Measurements from ENCODE around the gene CDH4.

The CDH4 gene

DNA sequence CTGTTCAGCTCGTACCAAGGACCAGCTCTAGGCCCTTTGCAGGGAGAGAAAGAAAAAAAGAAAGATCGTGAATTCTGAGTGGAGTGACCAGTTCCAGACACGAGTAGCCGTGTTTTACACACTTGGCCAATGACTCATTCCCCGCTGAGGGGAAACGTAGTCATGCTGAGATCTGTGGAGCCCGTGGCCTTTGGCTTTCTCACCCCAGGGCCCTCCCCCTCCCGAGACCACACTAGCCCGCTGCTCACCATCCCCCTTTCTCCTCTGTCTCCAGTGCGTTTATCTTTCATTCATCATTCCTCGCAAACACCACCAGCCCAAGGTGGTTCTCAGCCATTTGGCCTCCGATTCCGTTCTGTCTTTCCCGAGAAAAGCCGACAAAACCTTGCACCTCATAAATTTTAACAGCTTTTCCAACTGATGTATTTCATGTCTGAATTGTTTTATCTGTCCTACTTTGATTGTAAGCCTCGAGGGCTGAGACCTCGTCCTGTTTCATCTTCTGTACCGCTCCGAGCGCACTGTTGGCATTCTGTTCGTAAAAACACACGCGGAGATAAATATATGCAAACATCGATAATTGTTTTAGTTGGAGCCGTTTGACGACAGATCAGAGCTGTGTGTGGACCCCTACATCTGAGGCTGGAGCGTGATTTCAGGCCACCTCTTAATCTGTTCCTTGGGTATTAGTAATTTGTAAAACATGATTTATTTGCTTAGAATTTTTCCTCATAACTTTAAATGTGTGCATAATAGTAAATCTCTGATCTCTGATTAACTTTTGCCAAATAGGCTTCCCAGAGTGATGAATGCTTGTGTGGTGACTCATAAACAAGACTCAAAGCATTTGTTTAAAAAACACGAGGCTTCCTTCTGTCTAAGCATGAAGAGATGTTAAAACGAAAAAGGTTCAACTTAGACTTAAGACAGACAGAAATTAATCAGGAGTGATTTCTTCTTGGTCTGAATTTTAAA, 336.6 kb downstream of the CDH4 start:
- Histone ChIP-seq H3K27ac (ENCODE audit: low read length) (no peak overlapping the region), H3K4me3 (ENCODE audit: low read depth in 1 of 2, low read length in 2 of 2) (no peak overlapping the region), H3K4me1 (ENCODE audit: control insufficient read depth in 1 of 2, insufficient read depth in 2 of 2, low read length in 2 of 2) (peaks cover 0 to 8% of the 10 kb centered on the region in 2 donors), H3K36me3 (ENCODE audit: control insufficient read depth in 1 of 2, insufficient read depth in 2 of 2, low read length in 2 of 2) (no peaks in the 10 kb centered on the region), H3K27me3 (ENCODE audit: low read depth, low read length) (no peaks in the 10 kb centered on the region), H3K9me3 (ENCODE audit: control insufficient read depth in 1 of 2, low read length in 2 of 2) (peaks cover 8 to 11% of the 10 kb centered on the region in 2 donors)

DNA sequence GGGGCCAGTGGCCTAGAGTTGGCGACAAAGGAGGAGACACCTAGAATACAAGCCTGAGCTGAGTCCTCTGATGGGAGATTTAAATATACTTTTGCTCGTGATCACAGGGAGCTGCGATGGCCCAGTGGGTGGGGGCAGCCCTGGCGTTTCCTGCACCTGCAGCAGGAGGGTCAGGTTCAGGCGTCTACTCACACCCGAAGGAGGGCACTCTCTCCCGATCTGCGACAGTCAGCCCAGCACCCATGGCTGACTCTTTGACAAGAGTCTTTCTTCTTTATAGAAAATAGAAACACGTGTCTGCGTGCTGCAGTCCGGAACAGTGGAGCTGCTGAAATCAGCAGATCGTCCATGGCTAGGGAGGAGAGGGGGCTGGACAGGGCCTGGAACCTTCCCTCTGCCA, 338.2 kb downstream of the CDH4 start:
- no peak overlapping the region for H3K27ac ChIP-seq (ENCODE audit: low read length)
- peaks cover 8 to 16% of the 10 kb centered on the region in 2 donors for H3K9me3 ChIP-seq (ENCODE audit: control insufficient read depth in 1 of 2, low read length in 2 of 2)
- no peak overlapping the region for H3K4me3 ChIP-seq (ENCODE audit: low read depth in 1 of 2, low read length in 2 of 2)
- no peaks in the 10 kb centered on the region for H3K27me3 ChIP-seq (ENCODE audit: low read depth, low read length)
- H3K36me3 ChIP-seq (ENCODE audit: control insufficient read depth in 1 of 2, insufficient read depth in 2 of 2, low read length in 2 of 2), result no peaks in the 10 kb centered on the region
- H3K4me1 ChIP-seq (ENCODE audit: control insufficient read depth in 1 of 2, insufficient read depth in 2 of 2, low read length in 2 of 2), result peaks cover 0 to 8% of the 10 kb centered on the region in 2 donors

DNA sequence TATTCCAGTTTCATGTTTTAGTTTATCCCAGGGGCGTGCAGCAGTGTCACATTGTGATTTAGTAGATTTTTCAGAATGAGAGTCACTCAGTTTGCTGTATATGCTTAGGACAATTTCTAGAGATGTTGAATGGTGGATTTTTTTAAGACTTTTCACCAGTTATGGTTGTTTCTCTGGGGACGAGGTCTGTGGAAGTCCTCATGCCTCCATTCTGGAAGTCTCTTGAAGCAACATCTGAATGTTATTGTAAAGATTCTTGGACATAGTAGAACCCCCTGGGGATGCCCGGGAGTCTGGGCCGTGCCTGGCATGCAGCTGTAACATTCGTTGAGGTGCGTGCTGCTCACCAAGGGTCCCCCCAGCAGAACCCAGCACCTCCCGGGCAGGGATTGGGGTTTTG, 341.5 kb downstream of the CDH4 start:
- Histone ChIP-seq H3K36me3 (ENCODE audit: control insufficient read depth in 1 of 2, insufficient read depth in 2 of 2, low read length in 2 of 2) (no peaks in the 10 kb centered on the region), H3K4me1 (ENCODE audit: control insufficient read depth in 1 of 2, insufficient read depth in 2 of 2, low read length in 2 of 2) (peaks cover 0 to 6% of the 10 kb centered on the region in 2 donors), H3K4me3 (ENCODE audit: low read depth in 1 of 2, low read length in 2 of 2) (no peak overlapping the region), H3K9me3 (ENCODE audit: control insufficient read depth in 1 of 2, low read length in 2 of 2) (peaks cover 8 to 35% of the 10 kb centered on the region in 2 donors), H3K27me3 (ENCODE audit: low read depth, low read length) (no peaks in the 10 kb centered on the region), H3K27ac (ENCODE audit: low read length) (no peak overlapping the region)

DNA sequence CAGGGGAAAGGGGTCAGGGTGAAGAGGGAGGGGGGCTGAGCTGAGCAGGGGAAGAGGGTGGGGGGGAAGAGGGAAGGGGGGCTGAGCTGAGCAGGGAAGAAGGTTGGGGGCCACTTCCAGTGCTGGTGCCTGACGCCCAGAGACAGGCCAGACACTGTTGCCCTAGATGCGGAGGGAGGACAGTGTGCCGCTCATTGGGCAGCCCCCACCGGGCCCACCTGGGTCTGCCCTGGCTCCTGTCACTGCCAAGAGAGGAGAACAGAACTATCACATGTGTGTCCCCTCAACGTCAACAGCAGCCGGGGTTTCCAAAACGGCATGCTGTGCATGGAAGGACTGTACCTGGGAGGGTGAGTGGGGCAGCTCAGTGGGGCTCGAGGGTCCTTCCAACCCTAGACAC, 342.1 kb downstream of the CDH4 start:
- Histone ChIP-seq H3K4me1 (ENCODE audit: control insufficient read depth in 1 of 2, insufficient read depth in 2 of 2, low read length in 2 of 2) (no peaks in the 10 kb centered on the region), H3K27me3 (ENCODE audit: low read depth, low read length) (no peaks in the 10 kb centered on the region), H3K9me3 (ENCODE audit: control insufficient read depth in 1 of 2, low read length in 2 of 2) (peaks cover 8 to 35% of the 10 kb centered on the region in 2 donors), H3K27ac (ENCODE audit: low read length) (no peak overlapping the region), H3K4me3 (ENCODE audit: low read depth in 1 of 2, low read length in 2 of 2) (no peak overlapping the region), H3K36me3 (ENCODE audit: control insufficient read depth in 1 of 2, insufficient read depth in 2 of 2, low read length in 2 of 2) (no peaks in the 10 kb centered on the region)

DNA sequence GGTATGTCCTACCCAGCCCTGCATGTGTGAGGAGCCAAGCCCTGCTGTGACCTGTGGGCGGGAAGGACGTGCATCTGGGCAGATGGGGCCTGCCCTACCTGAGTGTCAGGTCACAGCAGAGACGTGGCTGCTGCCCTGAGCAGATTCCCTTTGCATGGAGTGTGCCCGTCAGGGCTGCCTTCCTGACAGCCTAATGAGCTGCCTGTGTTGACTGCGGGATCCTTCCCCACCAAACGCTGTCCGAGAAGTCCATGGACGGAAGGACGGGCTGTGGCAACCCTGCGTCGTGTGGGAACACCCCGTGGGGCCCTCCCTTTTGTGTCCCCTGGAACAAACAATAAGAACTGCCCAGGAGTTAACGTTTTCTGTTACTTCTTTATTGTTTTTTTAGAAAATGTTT, 343.2 kb downstream of the CDH4 start:
- H3K4me1 ChIP-seq (ENCODE audit: control insufficient read depth in 1 of 2, insufficient read depth in 2 of 2, low read length in 2 of 2), result no peaks in the 10 kb centered on the region
- H3K27ac ChIP-seq (ENCODE audit: low read length), result no peak overlapping the region
- H3K27me3 ChIP-seq (ENCODE audit: low read depth, low read length), result no peaks in the 10 kb centered on the region
- H3K9me3 ChIP-seq (ENCODE audit: control insufficient read depth in 1 of 2, low read length in 2 of 2), result peaks cover 8 to 35% of the 10 kb centered on the region in 2 donors
- H3K36me3 ChIP-seq (ENCODE audit: control insufficient read depth in 1 of 2, insufficient read depth in 2 of 2, low read length in 2 of 2), result no peaks in the 10 kb centered on the region
- no peak overlapping the region for H3K4me3 ChIP-seq (ENCODE audit: low read depth in 1 of 2, low read length in 2 of 2)

DNA sequence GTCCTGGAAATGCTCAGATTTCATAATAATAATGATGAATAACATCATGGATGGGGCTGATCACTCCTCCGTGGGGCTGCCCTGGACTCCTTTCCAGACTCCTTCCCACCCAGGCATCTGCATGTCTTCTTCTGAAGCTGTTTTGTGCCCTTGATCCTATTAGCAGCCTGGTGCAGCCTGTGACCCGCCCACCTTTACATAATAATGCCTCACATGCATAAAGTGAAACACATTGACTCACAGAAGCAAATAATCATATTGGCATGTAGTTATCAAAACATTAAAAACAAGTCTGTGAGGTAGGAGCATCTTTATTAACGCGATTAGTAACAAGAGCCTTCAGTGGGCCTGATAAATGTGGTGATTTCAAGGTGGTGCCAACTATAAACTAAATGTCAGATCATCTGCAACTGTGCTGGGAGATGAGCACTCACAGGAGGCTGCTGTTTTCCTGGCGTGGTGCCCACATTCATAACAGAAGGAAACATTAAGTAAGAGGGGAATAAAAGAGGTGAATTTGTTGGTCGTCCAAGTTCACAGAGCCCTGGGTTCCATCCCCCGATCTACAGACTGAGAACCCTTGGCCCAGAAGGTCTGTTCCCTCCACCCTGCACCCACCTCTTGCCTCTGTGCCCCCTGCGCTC, 344.7 kb downstream of the CDH4 start:
- Histone ChIP-seq H3K36me3 (ENCODE audit: control insufficient read depth in 1 of 2, insufficient read depth in 2 of 2, low read length in 2 of 2) (no peaks in the 10 kb centered on the region), H3K9me3 (ENCODE audit: control insufficient read depth in 1 of 2, low read length in 2 of 2) (peaks cover 2 to 32% of the 10 kb centered on the region in 2 donors), H3K27ac (ENCODE audit: low read length) (no peak overlapping the region), H3K27me3 (ENCODE audit: low read depth, low read length) (no peaks in the 10 kb centered on the region), H3K4me1 (ENCODE audit: control insufficient read depth in 1 of 2, insufficient read depth in 2 of 2, low read length in 2 of 2) (no peaks in the 10 kb centered on the region), H3K4me3 (ENCODE audit: low read depth in 1 of 2, low read length in 2 of 2) (no peak overlapping the region)

DNA sequence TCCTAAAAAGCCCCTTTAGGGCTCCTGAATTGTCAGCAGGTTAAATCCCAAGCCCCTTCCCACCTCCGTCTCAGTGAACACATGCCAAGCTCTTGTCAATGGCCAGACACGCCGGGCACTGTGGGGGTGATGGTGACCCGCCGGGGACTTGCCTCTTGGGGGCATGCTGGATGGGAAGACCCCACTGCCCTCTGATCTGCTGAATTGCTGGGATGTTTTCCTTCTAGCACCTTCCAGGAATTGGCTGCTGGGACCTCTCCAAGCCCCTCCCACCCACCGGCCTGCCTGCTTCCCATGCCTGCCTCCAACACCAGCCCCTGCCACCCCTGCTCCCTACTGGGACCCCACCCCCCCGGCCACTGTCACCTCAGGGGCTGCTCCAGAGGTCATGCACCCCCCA, 345.9 kb downstream of the CDH4 start:
- no peak overlapping the region for H3K4me3 ChIP-seq (ENCODE audit: low read depth in 1 of 2, low read length in 2 of 2)
- H3K27ac ChIP-seq (ENCODE audit: low read length), result no peak overlapping the region
- H3K9me3 ChIP-seq (ENCODE audit: control insufficient read depth in 1 of 2, low read length in 2 of 2), result peaks cover 0 to 24% of the 10 kb centered on the region in 2 donors
- H3K36me3 ChIP-seq (ENCODE audit: control insufficient read depth in 1 of 2, insufficient read depth in 2 of 2, low read length in 2 of 2), result no peaks in the 10 kb centered on the region
- no peaks in the 10 kb centered on the region for H3K4me1 ChIP-seq (ENCODE audit: control insufficient read depth in 1 of 2, insufficient read depth in 2 of 2, low read length in 2 of 2)
- H3K27me3 ChIP-seq (ENCODE audit: low read depth, low read length), result no peaks in the 10 kb centered on the region

DNA sequence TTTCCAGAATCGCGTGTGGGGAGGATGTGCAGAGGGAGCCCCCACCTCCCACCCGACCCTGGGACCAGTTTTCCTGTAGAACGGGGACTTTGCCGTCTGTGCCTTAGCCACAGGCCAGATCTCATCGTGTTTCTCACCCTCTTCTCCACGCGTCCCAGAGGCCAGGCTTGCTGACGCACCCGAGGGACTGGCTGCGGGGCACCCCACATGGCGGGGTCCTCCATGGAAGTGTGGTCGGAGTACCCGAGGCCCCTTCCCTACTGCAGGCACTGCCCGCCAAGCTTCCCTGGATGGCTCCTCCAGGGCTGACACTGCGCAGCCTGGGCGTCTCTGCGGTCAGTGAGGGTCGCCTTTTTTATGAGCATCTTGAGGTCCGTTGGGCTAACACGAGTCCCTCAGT, 346.5 kb downstream of the CDH4 start:
- Histone ChIP-seq H3K9me3 (ENCODE audit: control insufficient read depth in 1 of 2, low read length in 2 of 2) (peaks cover 0 to 30% of the 10 kb centered on the region in 2 donors), H3K27ac (ENCODE audit: low read length) (no peak overlapping the region), H3K27me3 (ENCODE audit: low read depth, low read length) (no peaks in the 10 kb centered on the region), H3K36me3 (ENCODE audit: control insufficient read depth in 1 of 2, insufficient read depth in 2 of 2, low read length in 2 of 2) (no peaks in the 10 kb centered on the region), H3K4me3 (ENCODE audit: low read depth in 1 of 2, low read length in 2 of 2) (no peak overlapping the region), H3K4me1 (ENCODE audit: control insufficient read depth in 1 of 2, insufficient read depth in 2 of 2, low read length in 2 of 2) (no peaks in the 10 kb centered on the region)

DNA sequence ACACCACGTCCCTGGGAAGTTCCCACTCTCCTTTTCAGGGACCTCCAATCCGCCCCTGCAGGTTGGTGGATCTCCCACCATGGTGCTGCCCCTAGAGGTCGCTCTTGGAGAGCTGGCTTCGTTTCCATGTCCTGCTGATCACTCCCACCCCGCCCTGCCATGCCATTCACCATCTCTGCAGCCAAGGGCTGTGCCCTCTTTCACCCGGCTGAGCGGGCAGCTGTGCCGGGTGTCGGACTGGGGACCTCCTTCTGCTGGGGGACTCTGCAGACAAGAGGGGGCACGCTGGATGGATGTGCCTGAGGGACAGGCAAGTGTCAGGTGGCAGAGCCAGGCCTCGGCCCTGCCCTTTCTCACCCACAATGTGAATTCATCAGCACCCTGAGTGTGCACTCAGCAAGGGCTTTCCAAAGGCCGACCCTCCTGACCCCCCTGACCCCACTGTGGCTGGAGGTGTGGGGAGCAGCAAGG, 347.0 kb downstream of the CDH4 start:
- no peak overlapping the region for H3K27ac ChIP-seq (ENCODE audit: low read length)
- H3K36me3 ChIP-seq (ENCODE audit: control insufficient read depth in 1 of 2, insufficient read depth in 2 of 2, low read length in 2 of 2), result no peaks in the 10 kb centered on the region
- H3K27me3 ChIP-seq (ENCODE audit: low read depth, low read length), result no peaks in the 10 kb centered on the region
- peaks cover 0 to 32% of the 10 kb centered on the region in 2 donors for H3K9me3 ChIP-seq (ENCODE audit: control insufficient read depth in 1 of 2, low read length in 2 of 2)
- no peak overlapping the region for H3K4me3 ChIP-seq (ENCODE audit: low read depth in 1 of 2, low read length in 2 of 2)
- H3K4me1 ChIP-seq (ENCODE audit: control insufficient read depth in 1 of 2, insufficient read depth in 2 of 2, low read length in 2 of 2), result no peaks in the 10 kb centered on the region

DNA sequence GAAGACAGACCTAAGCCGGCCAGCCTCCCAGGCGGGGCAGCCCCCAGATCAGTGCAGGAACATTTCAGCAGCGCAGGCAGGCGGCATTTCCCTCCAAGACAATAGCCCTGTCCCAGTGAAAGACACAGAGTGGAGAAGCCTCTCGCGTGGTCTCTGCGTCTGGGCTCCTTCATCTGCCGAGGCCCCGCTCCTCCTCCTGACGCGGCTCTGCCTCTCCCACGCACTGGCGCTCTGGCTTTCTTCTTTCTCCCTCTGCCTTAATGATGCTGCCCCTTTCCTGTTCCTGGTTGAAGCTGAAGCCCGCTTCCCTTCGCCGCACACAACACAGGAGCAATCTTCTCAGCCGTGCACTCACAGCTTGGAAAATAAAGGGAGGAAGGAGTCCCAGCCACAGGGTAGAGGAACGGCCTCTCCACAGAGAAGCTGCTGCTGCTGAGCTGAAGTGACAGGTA, 347.5 kb downstream of the CDH4 start:
- no peaks in the 10 kb centered on the region for H3K4me1 ChIP-seq (ENCODE audit: control insufficient read depth in 1 of 2, insufficient read depth in 2 of 2, low read length in 2 of 2)
- H3K4me3 ChIP-seq (ENCODE audit: low read depth in 1 of 2, low read length in 2 of 2), result no peak overlapping the region
- H3K27me3 ChIP-seq (ENCODE audit: low read depth, low read length), result no peaks in the 10 kb centered on the region
- H3K9me3 ChIP-seq (ENCODE audit: control insufficient read depth in 1 of 2, low read length in 2 of 2), result peaks cover 0 to 32% of the 10 kb centered on the region in 2 donors
- H3K27ac ChIP-seq (ENCODE audit: low read length), result no peak overlapping the region
- no peaks in the 10 kb centered on the region for H3K36me3 ChIP-seq (ENCODE audit: control insufficient read depth in 1 of 2, insufficient read depth in 2 of 2, low read length in 2 of 2)

DNA sequence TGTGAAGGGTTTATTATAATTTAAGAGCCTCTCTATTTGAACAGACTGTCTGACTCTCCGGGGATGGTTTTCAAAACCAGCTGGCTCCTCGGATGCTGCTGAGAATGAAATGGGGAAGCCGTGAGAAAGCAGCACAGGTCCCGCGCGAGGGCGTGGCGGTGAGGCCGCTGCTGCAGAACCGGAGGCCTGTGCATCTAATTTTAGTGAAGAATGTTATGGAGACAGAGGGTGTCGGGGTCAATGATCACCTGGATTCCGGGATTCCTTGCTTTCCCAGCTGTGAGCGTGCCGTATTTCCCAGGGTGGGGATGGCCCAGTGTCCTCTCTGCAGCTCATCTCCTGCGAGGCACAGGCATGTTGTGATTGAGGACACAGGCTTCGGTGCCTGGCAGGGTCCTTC, 348.0 kb downstream of the CDH4 start:
- peaks cover 0 to 29% of the 10 kb centered on the region in 2 donors for H3K9me3 ChIP-seq (ENCODE audit: control insufficient read depth in 1 of 2, low read length in 2 of 2)
- no peak overlapping the region for H3K27ac ChIP-seq (ENCODE audit: low read length)
- H3K27me3 ChIP-seq (ENCODE audit: low read depth, low read length), result no peaks in the 10 kb centered on the region
- no peaks in the 10 kb centered on the region for H3K36me3 ChIP-seq (ENCODE audit: control insufficient read depth in 1 of 2, insufficient read depth in 2 of 2, low read length in 2 of 2)
- H3K4me1 ChIP-seq (ENCODE audit: control insufficient read depth in 1 of 2, insufficient read depth in 2 of 2, low read length in 2 of 2), result no peaks in the 10 kb centered on the region
- no peak overlapping the region for H3K4me3 ChIP-seq (ENCODE audit: low read depth in 1 of 2, low read length in 2 of 2)
